CD14-positive monocyte (primary cell): ENCODE results near the gene AMER1. TPM values are rescaled to one million over a fixed set of nuclear protein-coding genes. Genes with fewer than 3 reads are reported as not detected.
"Not testable (repeated sequence)": the region's sequence is repeated elsewhere in the genome, so short reads cannot be mapped to it uniquely, and the experiment has no call there.

ENCODE experiments used
- DNase-seq, 3 donors: peaks; one replicate each; pipeline ENCODE4 v3.0.0-alpha.2; 2011 to 2022
- H2AFZ ChIP-seq: 2 replicates; pipeline ENCODE4 v1.6.0; 2012; ENCODE audit warnings: mild to moderate bottlenecking, low read depth, low read length, inconsistent platforms; ENCODE audit not compliant: insufficient read depth, poor library complexity, severe bottlenecking
- H3K27ac ChIP-seq, 2 donors: 1 replicate in 1 of 2; 2 replicates in 1 of 2; pipeline ENCODE4 v1.5.1; 2012 to 2013; ENCODE audit warnings: low read length in 2 of 2, control low read depth in 1 of 2, inconsistent platforms in 1 of 2, low read depth in 1 of 2, mild to moderate bottlenecking in 1 of 2
- H3K27me3 ChIP-seq, 2 donors: one replicate each; pipeline versions ENCODE4 v1.6.0 to v1.6.1; 2011 to 2013; ENCODE audit warnings: low read length in 2 of 2; ENCODE audit not compliant: control insufficient read depth in 2 of 2, insufficient read depth in 2 of 2
- H3K36me3 ChIP-seq, 2 donors: replicated peaks in 1 of 2; 1 replicate in 1 of 2; 2 replicates in 1 of 2; pipeline versions ENCODE4 v1.5.1 to v1.6.1; 2012 to 2013; ENCODE audit warnings: low read length in 2 of 2, control low read depth in 1 of 2, inconsistent platforms in 1 of 2, mild to moderate bottlenecking in 1 of 2; ENCODE audit not compliant: insufficient read depth in 2 of 2, control insufficient read depth in 1 of 2
- H3K4me1 ChIP-seq, 2 donors: 1 replicate in 1 of 2; 2 replicates in 1 of 2; pipeline versions ENCODE4 v1.5.1 to v1.6.1; 2012 to 2013; ENCODE audit warnings: low read length in 2 of 2, control low read depth in 1 of 2, inconsistent platforms in 1 of 2, mild to moderate bottlenecking in 1 of 2, moderate library complexity in 1 of 2; ENCODE audit not compliant: insufficient read depth in 2 of 2, control insufficient read depth in 1 of 2
- H3K4me2 ChIP-seq: replicated peaks from 2 replicates; pipeline ENCODE3; 2012; ENCODE audit warnings: low read length, moderate library complexity, mild to moderate bottlenecking; ENCODE audit not compliant: poor library complexity, severe bottlenecking; ENCODE audit errors: extremely low read depth
- H3K4me3 ChIP-seq, 3 experiments: fragments of 200-600 bp in 1 of 3; sonication (generic) in 1 of 3; replicated peaks in 1 of 3; 1 replicate in 2 of 3; 2 replicates in 1 of 3; pipeline ENCODE4 v1.5.1; 2011 to 2013; ENCODE audit warnings: low read length in 3 of 3, mild to moderate bottlenecking in 3 of 3, control low read depth in 2 of 3, low read depth in 2 of 3, inconsistent platforms in 1 of 3, moderate library complexity in 1 of 3
- H3K79me2 ChIP-seq: 2 replicates; pipeline ENCODE4 v1.6.0; 2012; ENCODE audit warnings: mild to moderate bottlenecking, control low read depth, inconsistent platforms, low read length, moderate library complexity; ENCODE audit not compliant: insufficient read depth
- H3K9ac ChIP-seq: 2 replicates; pipeline ENCODE4 v1.6.0; 2017; ENCODE audit warnings: low read length, mild to moderate bottlenecking; ENCODE audit not compliant: insufficient read depth, poor library complexity, severe bottlenecking
- H3K9me3 ChIP-seq, 2 donors: replicated peaks in 1 of 2; 1 replicate in 1 of 2; 2 replicates in 1 of 2; pipeline versions ENCODE4 v1.5.1 to v1.6.1; 2012 to 2013; ENCODE audit warnings: low read length in 2 of 2, control low read depth in 1 of 2; ENCODE audit not compliant: control insufficient read depth in 1 of 2, insufficient read depth in 1 of 2
- H4K20me1 ChIP-seq: 2 replicates; pipeline ENCODE4 v1.6.0; 2012; ENCODE audit warnings: mild to moderate bottlenecking, low read length, control low read depth, moderate library complexity; ENCODE audit not compliant: insufficient read depth
- H3K27ac Mint-ChIP-seq, 7 donors: one replicate each; pipeline ENCODE4 v1.8.0; 2020; ENCODE audit warnings: mild to moderate bottlenecking in 7 of 7, mixed read lengths in 7 of 7, moderate library complexity in 6 of 7, inconsistent platforms in 2 of 7
- H3K27me3 Mint-ChIP-seq, 3 donors: one replicate each; pipeline ENCODE4 v1.8.0; 2021 to 2022; ENCODE audit warnings: low read depth in 3 of 3, mild to moderate bottlenecking in 3 of 3, mixed read lengths in 3 of 3, moderate library complexity in 3 of 3, inconsistent platforms in 1 of 3
- H3K36me3 Mint-ChIP-seq, 2 donors: one replicate each; pipeline ENCODE4 v1.8.0; 2020; ENCODE audit warnings: mixed read lengths in 2 of 2, inconsistent platforms in 1 of 2, mild to moderate bottlenecking in 1 of 2
- H3K4me1 Mint-ChIP-seq: one replicate; pipeline ENCODE4 v1.8.0; 2020; ENCODE audit warnings: mild to moderate bottlenecking, mixed read lengths
- H3K4me3 Mint-ChIP-seq, 2 donors: one replicate each; pipeline ENCODE4 v1.8.0; 2020; ENCODE audit warnings: mild to moderate bottlenecking in 2 of 2, mixed read lengths in 2 of 2, moderate library complexity in 1 of 2
- H3K9me3 Mint-ChIP-seq, 7 donors: one replicate each; pipeline ENCODE4 v1.8.0; 2020 to 2022; ENCODE audit warnings: mixed read lengths in 7 of 7, mild to moderate bottlenecking in 6 of 7, moderate library complexity in 6 of 7, inconsistent platforms in 2 of 7
- CTCF ChIP-seq: fragments of 200-600 bp; IDR thresholded peaks from one replicate; pipeline ENCODE4 v1.8.0; 2022; ENCODE audit warnings: antibody characterized with exemption, mild to moderate bottlenecking
- WGBS: methylation state at CpG from one replicate; pipeline ENCODE4 v1.1.5; 2013; ENCODE audit warnings: missing lambda C conversion rate; ENCODE audit not compliant: insufficient coverage; 5-methylcytosine and 5-hydroxymethylcytosine counted together
- intact Hi-C, 2 donors: fragments of 100-400 bp; cut with micrococcal nuclease; formaldehyde crosslinking; loops; one replicate each; pipeline versions ENCODE4 v1.15.0 to v1.15.1; 2023
- polyA plus RNA-seq, 3 donors: library from polyadenylated mRNA; depleted of rRNA in 1 of 3; unstranded in 2 of 3; stranded (reverse) in 1 of 3; fragments of 300-500 nt in 2 of 3; fragments of >200 nt in 1 of 3; fragmentation: Illumina TruSeq in 2 of 3; gene quantifications; 1 replicate in 2 of 3; 2 replicates in 1 of 3; pipeline ENCODE4 v1.2.3, GENCODE V29; 2012 to 2021

AMER1 gene
- polyA plus RNA-seq, 3 donors, result 0.02 to 0.97 (median 0.03) TPM

GRCh38 chrX:64229154-64229553, 23.6 kb upstream of the AMER1 start:
- Histone ChIP-seq H3K4me3 (no peak overlapping the region), H3K9ac (no peak overlapping the region), H3K36me3 (no peaks in the 10 kb centered on the region), H3K79me2 (no peaks in the 10 kb centered on the region), H3K27ac (no peak overlapping the region), H4K20me1 (no peaks in the 10 kb centered on the region), H3K27me3 (no peaks in the 10 kb centered on the region), H2AFZ (no peak overlapping the region), H3K4me1 (no peaks in the 10 kb centered on the region), H3K9me3 (no peaks in the 10 kb centered on the region), H3K4me2 (no peak overlapping the region)
- Mint-ChIP-seq H3K36me3 (no peaks in the 10 kb centered on the region), H3K4me1 (no peaks in the 10 kb centered on the region), H3K4me3 (no peak overlapping the region), H3K27ac (no peak overlapping the region), H3K27me3 (peaks cover 0 to 3% (median 0%) of the 10 kb centered on the region in 3 donors), H3K9me3 (peaks cover 0 to 14% (median 2%) of the 10 kb centered on the region in 7 donors)
- no peak for DNase-seq
- no peak for TF ChIP-seq CTCF
- intact Hi-C loops, result no loop called here
- WGBS, result no CpG with 5 or more reads among the region's 3 CpGs

- H3K36me3 ChIP-seq, result no peaks in the 10 kb centered on the region
- no peaks in the 10 kb centered on the region for H3K79me2 ChIP-seq
- H3K27ac ChIP-seq, result no peak overlapping the region
- TF ChIP-seq CTCF, result no peak
- no peaks in the 10 kb centered on the region for H3K9me3 ChIP-seq
- no peaks in the 10 kb centered on the region for H3K27me3 ChIP-seq
- no peaks in the 10 kb centered on the region for H4K20me1 ChIP-seq
- WGBS, result no CpG with 5 or more reads among the region's 4 CpGs
- H3K4me3 Mint-ChIP-seq, result no peak overlapping the region
- peaks cover 0 to 4% (median 2%) of the 10 kb centered on the region in 3 donors for H3K27me3 Mint-ChIP-seq
- H3K36me3 Mint-ChIP-seq, result no peaks in the 10 kb centered on the region
- no peak overlapping the region for H2AFZ ChIP-seq
- H3K9ac ChIP-seq, result no peak overlapping the region
- DNase-seq, result no peak
- no peaks in the 10 kb centered on the region for H3K4me1 ChIP-seq
- no peak overlapping the region for H3K4me3 ChIP-seq
- intact Hi-C loops, result no loop called here
- H3K27ac Mint-ChIP-seq, result no peak overlapping the region
- H3K9me3 Mint-ChIP-seq, result peaks cover 0 to 10% (median 0%) of the 10 kb centered on the region in 7 donors
- no peak overlapping the region for H3K4me2 ChIP-seq
- H3K4me1 Mint-ChIP-seq, result no peaks in the 10 kb centered on the region
Observed at GRCh38 chrX:64218023-64218422, 12.5 kb upstream of the AMER1 start.

GRCh38 chrX:64213989-64214388, 8.5 kb upstream of the AMER1 start:
- intact Hi-C loops, H3K27me3 Mint-ChIP-seq, H3K4me2 ChIP-seq, H3K79me2 ChIP-seq, H3K9ac ChIP-seq, H3K9me3 Mint-ChIP-seq, H3K36me3 ChIP-seq, H3K4me1 Mint-ChIP-seq, H3K4me3 Mint-ChIP-seq, DNase-seq, H2AFZ ChIP-seq, H3K27ac ChIP-seq, H3K4me1 ChIP-seq, H3K27ac Mint-ChIP-seq, H3K4me3 ChIP-seq, H4K20me1 ChIP-seq, H3K9me3 ChIP-seq, H3K27me3 ChIP-seq, H3K36me3 Mint-ChIP-seq: not testable (repeated sequence)
